Keratinocyte (primary cell): ENCODE results near the gene ZBTB1.

ENCODE experiments used
- EZH2 ChIP-seq: IDR thresholded peaks from one replicate; pipeline ENCODE4 v1.6.1; 2012; ENCODE audit warnings: inconsistent platforms, mild to moderate bottlenecking, low read length, moderate library complexity
- TF ChIP-seq, protein P1 (sequence below), 3 experiments: IDR thresholded peaks in 1 of 3; conservative IDR thresholded peaks in 1 of 3; optimal IDR thresholded peaks in 1 of 3; 2 replicates in 2 of 3; 3 replicates in 1 of 3; pipeline versions ENCODE3 to v1.5.1; 2011; ENCODE audit warnings: low read length in 3 of 3, mild to moderate bottlenecking in 3 of 3, moderate library complexity in 2 of 3, control low read depth in 1 of 3, inconsistent platforms in 1 of 3; ENCODE audit not compliant: insufficient read depth in 2 of 3; ENCODE audit errors: extremely low read depth in 1 of 3

DNA sequence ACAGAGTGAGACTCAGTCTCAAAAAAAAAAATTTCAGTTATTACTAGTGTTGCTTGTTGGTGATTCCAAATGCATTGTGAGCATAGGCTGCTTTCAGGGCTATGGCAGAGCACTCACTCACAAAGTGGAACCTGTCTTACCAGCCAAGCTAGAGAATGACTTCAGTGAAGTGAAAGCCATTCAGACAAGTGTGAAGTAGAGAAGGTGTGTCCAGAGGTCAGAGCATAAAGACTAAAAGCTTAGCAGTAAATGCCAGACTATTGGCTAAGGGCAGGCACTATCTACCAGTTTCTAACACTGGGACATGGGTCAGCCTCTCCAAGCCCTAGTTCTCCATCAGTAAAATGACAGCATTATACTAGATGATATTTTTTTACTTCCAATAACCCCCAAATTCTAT, 57.9 kb downstream of the ZBTB1 start:
- TF ChIP-seq, protein P1, sequence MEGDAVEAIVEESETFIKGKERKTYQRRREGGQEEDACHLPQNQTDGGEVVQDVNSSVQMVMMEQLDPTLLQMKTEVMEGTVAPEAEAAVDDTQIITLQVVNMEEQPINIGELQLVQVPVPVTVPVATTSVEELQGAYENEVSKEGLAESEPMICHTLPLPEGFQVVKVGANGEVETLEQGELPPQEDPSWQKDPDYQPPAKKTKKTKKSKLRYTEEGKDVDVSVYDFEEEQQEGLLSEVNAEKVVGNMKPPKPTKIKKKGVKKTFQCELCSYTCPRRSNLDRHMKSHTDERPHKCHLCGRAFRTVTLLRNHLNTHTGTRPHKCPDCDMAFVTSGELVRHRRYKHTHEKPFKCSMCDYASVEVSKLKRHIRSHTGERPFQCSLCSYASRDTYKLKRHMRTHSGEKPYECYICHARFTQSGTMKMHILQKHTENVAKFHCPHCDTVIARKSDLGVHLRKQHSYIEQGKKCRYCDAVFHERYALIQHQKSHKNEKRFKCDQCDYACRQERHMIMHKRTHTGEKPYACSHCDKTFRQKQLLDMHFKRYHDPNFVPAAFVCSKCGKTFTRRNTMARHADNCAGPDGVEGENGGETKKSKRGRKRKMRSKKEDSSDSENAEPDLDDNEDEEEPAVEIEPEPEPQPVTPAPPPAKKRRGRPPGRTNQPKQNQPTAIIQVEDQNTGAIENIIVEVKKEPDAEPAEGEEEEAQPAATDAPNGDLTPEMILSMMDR (optimal IDR thresholded peaks at IDR 0.05 in 1 of 3, IDR thresholded peaks at IDR 0.05 in 1 of 3, conservative IDR thresholded peaks at IDR 0.05 in 1 of 3; ENCODE audit: extremely low read depth in 1 of 3, insufficient read depth in 2 of 3, low read length in 3 of 3) = no peak
- no peak for TF ChIP-seq EZH2
